Measurements from ENCODE around the gene PLA2G6.

DNA sequence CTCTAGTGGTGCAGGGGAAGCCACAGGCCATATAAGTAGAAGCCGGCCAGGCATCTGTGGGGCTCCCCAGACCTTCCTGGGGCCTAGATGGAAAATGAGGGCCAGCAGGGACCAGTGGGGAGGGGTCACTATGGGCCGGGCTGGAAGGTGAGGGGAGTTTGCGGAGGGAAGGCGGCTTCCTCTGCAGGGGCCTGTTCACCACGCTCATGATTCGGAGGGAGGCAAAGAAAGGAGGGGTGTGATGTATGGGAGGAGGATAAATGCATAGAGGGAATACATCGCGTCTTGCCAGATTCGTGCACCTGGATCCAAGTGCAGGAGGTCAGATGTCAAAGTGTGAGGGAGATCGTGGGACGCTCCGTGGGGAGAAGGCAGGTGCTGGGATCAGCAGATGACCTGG is 104.5 kb downstream of the PLA2G6 start:
- TF ChIP-seq CTCF (IDR thresholded peaks at IDR 0.05) (no peak), POLR2A (IDR thresholded peaks at IDR 0.05) (no peak)

Measured in esophagus squamous epithelium (tissue), 4 donors.